Measurements from ENCODE around the gene FAM114A1.

FAM114A1 gene

DNA sequence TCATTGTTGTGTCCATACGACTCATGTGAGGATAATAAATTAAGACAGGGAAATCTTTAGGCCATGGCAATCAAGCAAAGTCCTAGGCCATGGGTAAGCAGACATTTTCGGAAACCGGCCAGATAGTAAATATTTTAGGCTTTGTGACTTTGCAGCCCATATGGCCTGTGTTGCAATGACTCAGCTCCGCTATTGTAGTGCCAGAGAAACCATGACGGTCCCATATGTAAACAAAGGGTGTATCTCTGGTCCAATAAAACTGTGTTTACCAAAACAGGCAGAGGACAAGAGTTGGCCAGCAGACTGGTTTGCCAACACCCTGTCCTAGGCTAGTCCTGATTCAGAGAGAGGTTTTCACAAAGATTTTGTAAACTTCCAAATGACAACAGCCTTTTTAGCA is 5.0 kb downstream of the FAM114A1 start:
- H3K27ac ChIP-seq (ENCODE audit: low read depth, low read length): no peak overlapping the region
- no peak overlapping the region for H3K9ac ChIP-seq (ENCODE audit: low read length)
- peaks cover 3% of the 10 kb centered on the region for H3K36me3 ChIP-seq (ENCODE audit: control insufficient read depth, insufficient read depth, low read length)
- H3K4me1 ChIP-seq (ENCODE audit: control insufficient read depth, insufficient read depth, low read length): peaks cover 8% of the 10 kb centered on the region; the same call in 1 of the 2 replicates
- no peak overlapping the region for H3K4me3 ChIP-seq (ENCODE audit: low read depth, low read length)
- no peaks in the 10 kb centered on the region for H3K27me3 ChIP-seq (ENCODE audit: control insufficient read depth, insufficient read depth, low read length)
- H3K9me3 ChIP-seq (ENCODE audit: control insufficient read depth, insufficient read depth, low read depth, low read length): peaks cover 4% of the 10 kb centered on the region; the same call in 1 of the 2 replicates

DNA sequence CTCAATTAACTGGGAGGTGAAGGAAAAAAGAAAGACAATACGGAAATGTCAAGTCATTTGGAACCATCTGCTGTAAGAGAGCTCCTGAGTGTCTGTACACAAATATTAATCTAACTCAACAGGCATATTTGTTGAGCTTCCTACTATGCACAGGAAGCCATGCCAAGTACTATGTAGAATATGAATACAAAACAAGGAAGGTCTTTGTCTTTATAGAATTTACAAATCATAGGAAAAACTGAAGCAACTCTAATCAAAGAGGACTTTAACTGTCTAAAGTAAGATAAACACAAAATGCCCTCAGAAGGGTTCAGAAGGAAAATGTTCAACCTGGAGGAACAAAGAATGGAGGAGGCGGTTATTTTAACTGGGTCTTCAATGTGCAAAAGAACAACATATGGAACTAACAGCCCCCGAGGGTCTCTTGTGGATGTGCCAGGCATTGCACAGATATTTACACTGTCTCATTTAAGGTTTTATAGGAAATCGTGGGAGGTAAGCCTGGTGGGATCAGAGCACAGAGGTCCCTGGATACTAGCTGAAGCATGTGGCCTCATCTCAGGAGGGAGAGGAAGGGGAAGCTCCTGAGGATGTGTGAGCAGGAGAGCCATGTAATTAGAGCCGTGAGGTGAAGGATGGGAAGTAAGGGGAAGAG is 5.8 kb downstream of the FAM114A1 start:
- H3K9me3 ChIP-seq (ENCODE audit: control insufficient read depth, insufficient read depth, low read depth, low read length): peaks cover 4% of the 10 kb centered on the region; the same call in 1 of the 2 replicates
- H3K4me3 ChIP-seq (ENCODE audit: low read depth, low read length): no peak overlapping the region
- no peak overlapping the region for H3K9ac ChIP-seq (ENCODE audit: low read length)
- peaks cover 2% of the 10 kb centered on the region; the same call in 1 of the 2 replicates for H3K4me1 ChIP-seq (ENCODE audit: control insufficient read depth, insufficient read depth, low read length)
- peaks cover 3% of the 10 kb centered on the region for H3K36me3 ChIP-seq (ENCODE audit: control insufficient read depth, insufficient read depth, low read length)
- no peak overlapping the region for H3K27ac ChIP-seq (ENCODE audit: low read depth, low read length)
- no peaks in the 10 kb centered on the region for H3K27me3 ChIP-seq (ENCODE audit: control insufficient read depth, insufficient read depth, low read length)

DNA sequence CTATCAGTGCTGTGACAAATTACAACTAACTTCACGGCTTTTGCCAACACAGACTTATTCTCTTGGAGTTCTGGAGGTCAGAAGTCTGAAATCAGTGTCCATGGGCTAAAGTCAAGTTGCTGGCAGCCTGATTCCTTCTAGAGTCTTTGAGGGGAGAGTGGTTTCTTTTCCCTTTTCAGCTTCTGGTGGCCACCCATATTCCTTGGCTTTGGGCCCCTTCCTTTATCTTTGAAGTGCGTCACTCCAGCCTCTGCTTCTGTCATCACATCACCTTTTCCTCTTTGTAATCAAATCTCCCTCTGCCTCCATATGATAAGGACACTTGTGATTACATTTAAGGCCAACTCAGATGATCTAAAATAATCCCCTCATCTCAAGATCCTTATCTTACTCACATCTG is 9.0 kb downstream of the FAM114A1 start:
- Histone ChIP-seq H3K4me1 (ENCODE audit: control insufficient read depth, insufficient read depth, low read length) (no peaks in the 10 kb centered on the region), H3K4me3 (ENCODE audit: low read depth, low read length) (no peak overlapping the region), H3K27me3 (ENCODE audit: control insufficient read depth, insufficient read depth, low read length) (no peaks in the 10 kb centered on the region), H3K27ac (ENCODE audit: low read depth, low read length) (no peak overlapping the region), H3K36me3 (ENCODE audit: control insufficient read depth, insufficient read depth, low read length) (no peaks in the 10 kb centered on the region; the same call in 1 of the 2 replicates), H3K9me3 (ENCODE audit: control insufficient read depth, insufficient read depth, low read depth, low read length) (peaks cover 4% of the 10 kb centered on the region; the same call in 1 of the 2 replicates), H3K9ac (ENCODE audit: low read length) (no peak overlapping the region)

DNA sequence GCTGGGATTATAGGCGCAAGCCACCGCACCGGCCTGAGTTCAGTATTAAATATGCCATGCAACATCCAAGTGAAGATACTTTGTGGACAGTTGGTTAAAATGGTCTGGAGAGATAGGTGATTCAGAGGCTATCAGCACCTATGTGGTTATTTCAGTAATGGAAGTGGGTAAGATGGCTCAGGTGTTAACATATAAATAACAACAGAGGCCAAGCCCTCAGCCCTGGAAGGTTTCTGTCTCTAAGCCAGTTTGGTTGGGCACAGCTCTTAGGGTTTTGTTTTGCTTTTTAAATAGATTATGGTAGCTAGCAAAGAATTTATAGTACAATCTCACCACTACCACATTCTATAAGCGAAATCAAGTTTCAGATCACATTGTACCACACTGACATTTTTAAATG is 16.6 kb downstream of the FAM114A1 start:
- Histone ChIP-seq H3K4me3 (ENCODE audit: low read depth, low read length) (no peak overlapping the region), H3K27ac (ENCODE audit: low read depth, low read length) (no peak overlapping the region), H3K36me3 (ENCODE audit: control insufficient read depth, insufficient read depth, low read length) (no peaks in the 10 kb centered on the region), H3K4me1 (ENCODE audit: control insufficient read depth, insufficient read depth, low read length) (peaks cover 7% of the 10 kb centered on the region), H3K9ac (ENCODE audit: low read length) (no peak overlapping the region), H3K9me3 (ENCODE audit: control insufficient read depth, insufficient read depth, low read depth, low read length) (no peaks in the 10 kb centered on the region), H3K27me3 (ENCODE audit: control insufficient read depth, insufficient read depth, low read length) (no peaks in the 10 kb centered on the region)

DNA sequence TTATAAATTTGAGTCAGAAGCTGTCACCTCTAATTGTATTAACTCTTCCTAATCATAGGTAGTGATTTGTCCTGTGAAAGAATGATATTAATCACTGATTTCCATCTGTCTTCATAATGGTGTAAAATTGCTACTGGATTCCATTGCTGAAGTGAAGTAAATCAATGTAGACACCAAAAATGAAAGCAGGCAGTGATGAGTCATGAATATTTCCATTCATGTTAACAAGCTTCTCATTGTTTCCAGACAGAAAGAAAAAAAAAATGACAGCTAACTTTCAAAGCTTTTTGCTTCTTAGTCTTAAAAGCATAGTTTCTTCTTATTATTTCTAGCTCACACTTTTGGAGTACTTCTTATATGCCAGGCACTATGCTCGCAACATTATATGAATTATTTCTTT is 21.5 kb downstream of the FAM114A1 start:
- Histone ChIP-seq H3K9me3 (ENCODE audit: control insufficient read depth, insufficient read depth, low read depth, low read length) (no peaks in the 10 kb centered on the region), H3K4me3 (ENCODE audit: low read depth, low read length) (no peak overlapping the region), H3K9ac (ENCODE audit: low read length) (no peak overlapping the region), H3K4me1 (ENCODE audit: control insufficient read depth, insufficient read depth, low read length) (peaks cover 7% of the 10 kb centered on the region), H3K27me3 (ENCODE audit: control insufficient read depth, insufficient read depth, low read length) (no peaks in the 10 kb centered on the region), H3K36me3 (ENCODE audit: control insufficient read depth, insufficient read depth, low read length) (peaks cover 4% of the 10 kb centered on the region; the same call in 1 of the 2 replicates), H3K27ac (ENCODE audit: low read depth, low read length) (no peak overlapping the region)

DNA sequence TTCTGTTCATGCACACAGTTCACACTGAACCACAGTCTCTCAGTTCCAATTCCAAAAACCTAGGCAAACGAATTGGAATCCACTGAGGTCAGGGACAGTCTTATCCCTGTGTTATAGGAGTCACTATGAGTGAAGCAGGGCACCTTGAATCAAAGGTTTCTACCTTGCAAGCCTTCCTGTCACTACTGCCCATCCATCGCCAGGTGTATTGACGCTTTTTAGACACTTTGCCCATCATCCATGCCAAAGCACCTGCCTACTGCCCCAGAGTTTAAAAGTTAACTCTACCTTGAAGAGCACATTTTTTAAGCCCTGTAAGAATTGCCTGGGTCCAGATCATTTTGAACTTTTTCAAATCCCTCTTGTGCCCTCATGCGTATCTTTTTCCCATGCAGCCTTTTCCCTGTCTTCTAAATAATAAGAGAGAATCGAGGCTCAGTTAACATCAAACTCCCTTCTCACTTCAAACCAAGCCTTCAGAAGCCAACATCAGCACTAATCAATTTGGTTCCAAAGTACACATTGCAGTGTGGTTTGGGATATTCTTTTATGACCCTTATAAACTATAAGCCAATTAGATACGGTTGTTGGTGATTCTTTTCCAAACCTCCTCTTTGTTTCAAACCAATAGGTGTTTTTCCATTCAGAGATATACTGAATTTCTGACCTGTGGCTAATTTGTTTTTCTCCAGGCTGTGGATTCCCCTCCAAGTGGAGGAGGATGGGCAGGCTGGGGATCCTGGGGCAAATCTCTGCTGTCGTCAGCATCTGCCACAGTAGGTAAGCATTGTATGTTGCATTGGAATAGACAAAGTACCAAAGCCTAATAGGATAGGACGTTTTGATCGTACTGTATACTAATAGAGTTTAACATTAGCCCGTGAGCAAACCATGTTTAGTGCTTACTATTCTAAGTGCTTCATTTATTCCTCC is 23.7 kb downstream of the FAM114A1 start:
- peaks cover 4% of the 10 kb centered on the region; the same call in 1 of the 2 replicates for H3K36me3 ChIP-seq (ENCODE audit: control insufficient read depth, insufficient read depth, low read length)
- H3K27me3 ChIP-seq (ENCODE audit: control insufficient read depth, insufficient read depth, low read length): no peaks in the 10 kb centered on the region
- no peaks in the 10 kb centered on the region for H3K9me3 ChIP-seq (ENCODE audit: control insufficient read depth, insufficient read depth, low read depth, low read length)
- no peak overlapping the region for H3K9ac ChIP-seq (ENCODE audit: low read length)
- no peak overlapping the region for H3K27ac ChIP-seq (ENCODE audit: low read depth, low read length)
- H3K4me3 ChIP-seq (ENCODE audit: low read depth, low read length): no peak overlapping the region
- peaks cover 7% of the 10 kb centered on the region for H3K4me1 ChIP-seq (ENCODE audit: control insufficient read depth, insufficient read depth, low read length)

DNA sequence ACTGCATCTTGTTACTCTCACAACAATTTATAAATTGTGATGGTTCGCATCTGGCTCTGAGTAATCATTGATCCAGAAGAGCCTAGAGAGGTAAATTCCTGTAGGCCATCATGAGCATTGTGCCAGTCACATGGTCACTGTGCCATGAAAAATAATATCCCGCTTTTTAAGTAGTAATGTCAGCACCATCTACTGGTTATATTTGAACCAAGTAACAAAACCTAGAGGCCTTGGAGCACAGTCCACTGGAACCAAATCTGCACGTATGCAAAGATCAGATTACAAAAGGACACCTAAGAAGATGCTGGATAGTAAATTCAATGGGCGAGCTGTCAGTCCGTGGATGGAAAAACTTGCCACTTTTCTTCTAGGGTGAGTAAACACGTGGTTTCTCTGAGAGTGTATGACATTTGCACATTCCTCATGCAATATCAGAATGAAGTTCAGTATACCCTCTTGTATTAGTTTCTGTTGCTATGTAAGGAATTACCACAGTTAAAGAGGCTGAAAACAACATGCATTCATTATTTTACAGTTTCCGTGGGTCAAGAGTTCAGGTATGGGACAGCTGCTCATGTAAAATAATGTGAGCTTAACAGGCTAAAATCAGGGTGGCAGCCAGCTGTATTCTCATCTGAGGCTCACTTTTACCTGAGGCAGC is 26.8 kb downstream of the FAM114A1 start:
- Histone ChIP-seq H3K9me3 (ENCODE audit: control insufficient read depth, insufficient read depth, low read depth, low read length) (no peaks in the 10 kb centered on the region), H3K4me3 (ENCODE audit: low read depth, low read length) (no peak overlapping the region), H3K27ac (ENCODE audit: low read depth, low read length) (no peak overlapping the region), H3K4me1 (ENCODE audit: control insufficient read depth, insufficient read depth, low read length) (no peaks in the 10 kb centered on the region), H3K36me3 (ENCODE audit: control insufficient read depth, insufficient read depth, low read length) (peaks cover 4% of the 10 kb centered on the region; the same call in 1 of the 2 replicates), H3K9ac (ENCODE audit: low read length) (no peak overlapping the region), H3K27me3 (ENCODE audit: control insufficient read depth, insufficient read depth, low read length) (no peaks in the 10 kb centered on the region)

DNA sequence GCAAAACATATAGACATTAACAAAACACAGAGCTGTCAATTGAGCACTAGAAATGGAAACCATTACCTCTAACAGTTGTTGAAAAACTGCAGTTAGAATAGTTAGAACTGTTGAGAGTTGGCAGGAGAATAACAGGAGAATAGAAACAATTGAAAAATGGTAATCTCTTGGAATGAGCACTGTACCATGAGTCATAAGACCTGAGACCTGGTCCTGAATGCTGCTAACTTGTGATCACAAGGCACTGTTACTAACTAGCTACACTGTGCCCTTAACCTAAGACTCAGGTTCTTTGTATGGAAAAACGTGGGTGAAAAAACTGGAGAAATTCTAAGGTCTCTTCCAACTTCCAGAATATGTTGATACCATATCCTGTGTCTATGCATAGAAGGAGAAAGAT is 29.3 kb downstream of the FAM114A1 start:
- H3K4me1 ChIP-seq (ENCODE audit: control insufficient read depth, insufficient read depth, low read length): no peaks in the 10 kb centered on the region
- H3K4me3 ChIP-seq (ENCODE audit: low read depth, low read length): no peak overlapping the region
- H3K36me3 ChIP-seq (ENCODE audit: control insufficient read depth, insufficient read depth, low read length): peaks cover 4% of the 10 kb centered on the region; the same call in 1 of the 2 replicates
- H3K27ac ChIP-seq (ENCODE audit: low read depth, low read length): no peak overlapping the region
- H3K27me3 ChIP-seq (ENCODE audit: control insufficient read depth, insufficient read depth, low read length): no peaks in the 10 kb centered on the region
- H3K9me3 ChIP-seq (ENCODE audit: control insufficient read depth, insufficient read depth, low read depth, low read length): no peaks in the 10 kb centered on the region
- no peak overlapping the region for H3K9ac ChIP-seq (ENCODE audit: low read length)

DNA sequence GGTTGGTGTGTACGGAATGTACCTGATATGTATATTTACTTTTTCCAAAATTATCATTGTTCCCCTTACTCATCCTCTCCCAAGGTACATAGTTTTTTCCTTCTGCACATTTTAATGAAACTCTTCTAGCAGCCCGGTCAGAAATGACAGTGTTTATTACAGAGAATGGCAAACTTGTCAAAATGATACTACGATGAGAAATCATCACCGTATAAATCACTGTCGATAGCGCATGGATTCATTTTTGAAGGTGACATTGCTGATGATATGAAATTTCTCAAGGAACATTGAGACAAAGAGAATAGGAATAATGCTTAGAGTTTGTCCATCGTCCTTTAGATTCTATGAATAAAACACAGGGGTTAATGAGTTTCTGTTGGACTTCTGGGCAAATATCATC is 30.6 kb downstream of the FAM114A1 start:
- Histone ChIP-seq H3K4me3 (ENCODE audit: low read depth, low read length) (no peak overlapping the region), H3K9ac (ENCODE audit: low read length) (no peak overlapping the region), H3K4me1 (ENCODE audit: control insufficient read depth, insufficient read depth, low read length) (no peaks in the 10 kb centered on the region), H3K27ac (ENCODE audit: low read depth, low read length) (no peak overlapping the region), H3K27me3 (ENCODE audit: control insufficient read depth, insufficient read depth, low read length) (no peaks in the 10 kb centered on the region), H3K9me3 (ENCODE audit: control insufficient read depth, insufficient read depth, low read depth, low read length) (no peaks in the 10 kb centered on the region), H3K36me3 (ENCODE audit: control insufficient read depth, insufficient read depth, low read length) (no peaks in the 10 kb centered on the region)

DNA sequence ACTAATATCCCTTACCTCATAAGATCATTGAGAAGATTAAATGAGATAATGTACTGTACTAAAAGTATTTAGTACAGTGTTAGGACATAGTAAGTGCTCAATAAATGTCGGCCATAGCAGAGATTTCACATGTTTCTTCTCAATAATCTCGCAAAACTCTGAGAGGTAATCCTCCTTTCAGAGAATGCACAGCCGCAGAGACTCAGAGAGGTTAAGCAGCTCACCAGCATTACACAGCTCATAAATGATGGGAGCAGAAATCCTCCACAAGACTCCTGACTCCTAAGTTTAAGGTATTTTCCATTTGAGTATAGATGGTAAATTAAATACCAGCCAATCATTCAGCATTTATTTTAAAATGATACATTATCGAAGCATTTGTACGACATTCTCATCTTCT is 34.6 kb downstream of the FAM114A1 start:
- Histone ChIP-seq H3K9ac (ENCODE audit: low read length) (no peak overlapping the region), H3K27me3 (ENCODE audit: control insufficient read depth, insufficient read depth, low read length) (no peaks in the 10 kb centered on the region), H3K4me1 (ENCODE audit: control insufficient read depth, insufficient read depth, low read length) (no peaks in the 10 kb centered on the region), H3K36me3 (ENCODE audit: control insufficient read depth, insufficient read depth, low read length) (no peaks in the 10 kb centered on the region; the same call in 1 of the 2 replicates), H3K4me3 (ENCODE audit: low read depth, low read length) (no peak overlapping the region), H3K27ac (ENCODE audit: low read depth, low read length) (no peak overlapping the region), H3K9me3 (ENCODE audit: control insufficient read depth, insufficient read depth, low read depth, low read length) (no peaks in the 10 kb centered on the region)
